H1 (cell line): ENCODE data around the gene FLVCR2. TPM values are rescaled to one million over a fixed set of nuclear protein-coding genes. Genes with fewer than 3 reads are reported as not detected.

Experiments used
- CTCF ChIA-PET: fragments of 300-600 bp; sonication (Branson Sonifier 250); formaldehyde crosslinking; loops from one replicate; lab custom pipeline; 2021; ENCODE audit not compliant: partially characterized antibody; lab: Charles Lee
- POLR2A ChIA-PET: fragments of 300-600 bp; sonication (Branson Sonifier 250); formaldehyde crosslinking; loops from one replicate; lab custom pipeline; 2021; ENCODE audit warnings: inconsistent platforms; ENCODE audit not compliant: partially characterized antibody; lab: Charles Lee
- DNase-seq, 2 experiments: peaks; one replicate each; pipeline versions ENCODE4 v3.0.0 to v3.0.0-alpha.2; 2010 to 2022; ENCODE audit warnings: low spot score in 2 of 2, low read depth in 1 of 2, mixed read lengths in 1 of 2
- FAIRE-seq: peaks from 2 replicates; lab custom pipeline; 2011; peaks lifted over from hg19 to GRCh38; lab: Jason Lieb, UNC
- H2AFZ ChIP-seq: 2 replicates; pipeline ENCODE4 v1.8.1; 2012; ENCODE audit warnings: low read length, inconsistent platforms
- H2AK5ac ChIP-seq: 2 replicates; pipeline ENCODE4 v1.6.1; 2013; ENCODE audit warnings: low read depth, low read length
- H2BK120ac ChIP-seq: replicated peaks from 2 replicates; pipeline ENCODE3; 2013; ENCODE audit warnings: low read depth, low read length, inconsistent platforms
- H2BK12ac ChIP-seq: 2 replicates; pipeline ENCODE4 v1.6.1; 2013; ENCODE audit warnings: low read depth, low read length
- H2BK15ac ChIP-seq: 2 replicates; pipeline ENCODE4 v1.6.1; 2013; ENCODE audit warnings: low read length
- H2BK20ac ChIP-seq: 2 replicates; pipeline ENCODE4 v1.6.1; 2013; ENCODE audit warnings: low read length
- H2BK5ac ChIP-seq: 2 replicates; pipeline ENCODE4 v1.6.1; 2013; ENCODE audit warnings: low read depth, low read length
- H3K14ac ChIP-seq: 2 replicates; pipeline ENCODE4 v1.6.1; 2013; ENCODE audit warnings: inconsistent platforms; ENCODE audit not compliant: insufficient read length
- H3K18ac ChIP-seq: 2 replicates; pipeline ENCODE4 v1.6.1; 2013; ENCODE audit warnings: low read length; ENCODE audit errors: extremely low read depth
- H3K23ac ChIP-seq: 2 replicates; pipeline ENCODE4 v1.6.1; 2013; ENCODE audit warnings: inconsistent platforms; ENCODE audit not compliant: insufficient read length
- H3K23me2 ChIP-seq: 2 replicates; pipeline ENCODE4 v1.6.1; 2013; ENCODE audit warnings: low read depth, low read length
- H3K27ac ChIP-seq: 2 replicates; pipeline ENCODE4 v1.6.1; 2011; ENCODE audit warnings: low read depth, low read length, inconsistent platforms
- H3K27me3 ChIP-seq, 4 experiments: replicated peaks in 1 of 4; 1 replicate in 1 of 4; 2 replicates in 3 of 4; pipeline versions ENCODE4 v1.6.1 to v1.8.1; 2011 to 2013; ENCODE audit warnings: low read length in 3 of 4, mild to moderate bottlenecking in 3 of 4, inconsistent platforms in 2 of 4, mixed read lengths in 2 of 4, moderate library complexity in 1 of 4; ENCODE audit not compliant: control insufficient read depth in 3 of 4, insufficient read depth in 3 of 4; ENCODE audit errors: extremely low read depth in 1 of 4
- H3K36me3 ChIP-seq, 4 experiments: 2 replicates each; pipeline versions ENCODE4 v1.6.1 to v1.8.1; 2011 to 2013; ENCODE audit warnings: mild to moderate bottlenecking in 4 of 4, low read length in 3 of 4, moderate library complexity in 2 of 4, control low read depth in 1 of 4, inconsistent platforms in 1 of 4; ENCODE audit not compliant: insufficient read depth in 4 of 4, control insufficient read depth in 2 of 4
- H3K4ac ChIP-seq: replicated peaks from 2 replicates; pipeline ENCODE3; 2013; ENCODE audit warnings: low read length, low read depth, mixed read lengths, inconsistent platforms; ENCODE audit not compliant: insufficient read length
- H3K4me1 ChIP-seq, 4 experiments: replicated peaks in 1 of 4; 1 replicate in 1 of 4; 2 replicates in 3 of 4; pipeline versions ENCODE4 v1.6.1 to v1.8.1; 2011 to 2013; ENCODE audit warnings: low read length in 3 of 4, inconsistent platforms in 2 of 4, mixed read lengths in 1 of 4; ENCODE audit not compliant: insufficient read depth in 4 of 4, control insufficient read depth in 3 of 4
- H3K4me2 ChIP-seq, 2 experiments: 2 replicates each; pipeline versions ENCODE4 v1.6.1 to v1.8.1; 2011 to 2013; ENCODE audit warnings: low read depth in 2 of 2, low read length in 2 of 2, control low read depth in 1 of 2, inconsistent platforms in 1 of 2, mild to moderate bottlenecking in 1 of 2; ENCODE audit not compliant: insufficient read depth in 1 of 2
- H3K4me3 ChIP-seq, 4 experiments: fragments of 200-600, 300-600 bp in 1 of 4; sonication (generic), shearing (Covaris generic), sonication (Bioruptor Twin) in 1 of 4; 2 replicates each; pipeline versions ENCODE4 v1.5.1 to v1.8.1; 2011 to 2016; ENCODE audit warnings: low read length in 4 of 4, low read depth in 3 of 4, control low read depth in 2 of 4, inconsistent platforms in 2 of 4, mild to moderate bottlenecking in 2 of 4, mixed read lengths in 1 of 4, moderate library complexity in 1 of 4; ENCODE audit not compliant: insufficient read depth in 2 of 4; ENCODE audit errors: extremely low read depth in 1 of 4
- H3K56ac ChIP-seq: replicated peaks from 2 replicates; pipeline ENCODE3; 2013; ENCODE audit warnings: low read depth, mild to moderate bottlenecking, mixed read lengths, low read length, inconsistent platforms; ENCODE audit not compliant: insufficient read length
- H3K79me1 ChIP-seq: 2 replicates; pipeline ENCODE4 v1.6.1; 2013; ENCODE audit warnings: low read depth, low read length, control low read depth
- H3K79me2 ChIP-seq, 2 experiments: 2 replicates each; pipeline versions ENCODE4 v1.6.1 to v1.8.1; 2012 to 2013; ENCODE audit warnings: low read length in 2 of 2, mild to moderate bottlenecking in 2 of 2, inconsistent platforms in 1 of 2; ENCODE audit not compliant: insufficient read depth in 2 of 2, control insufficient read depth in 1 of 2
- H3K9ac ChIP-seq, 4 experiments: replicated peaks in 1 of 4; 1 replicate in 1 of 4; 2 replicates in 3 of 4; pipeline versions ENCODE4 v1.6.1 to v1.8.1; 2011 to 2013; ENCODE audit warnings: low read depth in 3 of 4, low read length in 3 of 4, control low read depth in 2 of 4, mild to moderate bottlenecking in 2 of 4, moderate library complexity in 2 of 4, inconsistent platforms in 1 of 4; ENCODE audit errors: extremely low read depth in 1 of 4
- H3K9me3 ChIP-seq, 2 experiments: 2 replicates each; pipeline versions ENCODE4 v1.6.1 to v1.8.1; 2012 to 2013; ENCODE audit warnings: mild to moderate bottlenecking in 2 of 2, moderate library complexity in 2 of 2, control low read depth in 1 of 2, inconsistent platforms in 1 of 2, low read depth in 1 of 2, low read length in 1 of 2, mixed read lengths in 1 of 2; ENCODE audit not compliant: insufficient read depth in 2 of 2
- H4K20me1 ChIP-seq, 2 experiments: replicated peaks in 1 of 2; 2 replicates each; pipeline versions ENCODE3 to v1.8.1; 2011 to 2013; ENCODE audit warnings: inconsistent platforms in 2 of 2, low read length in 2 of 2, mild to moderate bottlenecking in 1 of 2; ENCODE audit not compliant: insufficient read depth in 2 of 2, control insufficient read depth in 1 of 2
- H4K5ac ChIP-seq: 2 replicates; pipeline ENCODE4 v1.6.1; 2013; ENCODE audit warnings: low read length, low read depth, mixed read lengths, inconsistent platforms; ENCODE audit not compliant: insufficient read length
- H4K8ac ChIP-seq: 2 replicates; pipeline ENCODE4 v1.8.0; 2013; ENCODE audit warnings: mild to moderate bottlenecking, moderate library complexity, low read length, inconsistent platforms; ENCODE audit not compliant: insufficient read depth; ENCODE audit errors: extremely low read depth
- H4K91ac ChIP-seq: replicated peaks from 2 replicates; pipeline ENCODE3; 2013; ENCODE audit warnings: low read length, mixed read lengths, inconsistent platforms; ENCODE audit not compliant: insufficient read length
- ASH2L ChIP-seq: fragments of 200-600, 300-600 bp; sonication (generic); IDR thresholded peaks from one replicate; pipeline ENCODE4 v1.7.1; 2017; ENCODE audit warnings: low read length
- BRCA1 ChIP-seq: IDR thresholded peaks from 2 replicates; pipeline ENCODE4 v1.6.1; 2012; ENCODE audit warnings: low read depth, low read length, improper control_type of control experiment
- JUN ChIP-seq: IDR thresholded peaks from 2 replicates; pipeline ENCODE4 v1.6.1; 2011; ENCODE audit warnings: low read depth, mild to moderate bottlenecking, improper control_type of control experiment, low read length
- POLR2AphosphoS5 ChIP-seq: IDR thresholded peaks from 2 replicates; pipeline ENCODE4 v1.6.1; 2011; ENCODE audit warnings: low read depth, low read length
- SIX5 ChIP-seq: IDR thresholded peaks from 2 replicates; pipeline ENCODE4 v1.6.1; 2011; ENCODE audit warnings: mild to moderate bottlenecking, low read depth, low read length
- WGBS, 2 experiments: shearing (Covaris generic) in 1 of 2; methylation state at CpG; one replicate each; pipeline versions ENCODE4 v1.1.6 to v1.1.7; 2013 to 2015; ENCODE audit warnings: low lambda C conversion rate in 2 of 2, mixed read lengths in 2 of 2, inconsistent platforms in 1 of 2, low coverage in 1 of 2, missing lambda C conversion rate in 1 of 2; ENCODE audit not compliant: insufficient replicate concordance in 2 of 2, insufficient coverage in 1 of 2, insufficient read length in 1 of 2; ENCODE audit errors: extremely low coverage in 1 of 2, missing lambda C conversion rate in 1 of 2; 5-methylcytosine and 5-hydroxymethylcytosine counted together
- polyA plus RNA-seq, 7 experiments: library from polyadenylated mRNA; depleted of rRNA in 3 of 7; stranded (reverse) in 5 of 7; unstranded in 2 of 7; fragments of >200 nt in 5 of 7; fragments of 200-250 nt in 2 of 7; gene quantifications; 1 replicate in 5 of 7; 2 replicates in 1 of 7; 4 replicates in 1 of 7; pipeline versions ENCODE4 v1.2.1 to v1.2.3, GENCODE V29; 2011 to 2013; ENCODE audit warnings: missing spikeins in 2 of 7, mixed read lengths in 2 of 7
- total RNA-seq: library from RNA; stranded (reverse); fragmentation: NEBNext Ultra II Directional; extraction: Animal tissue kit (Norgen Biotek cat#: 25700); gene quantifications from 2 replicates; pipeline ENCODE4 v1.2.1, GENCODE V29; 2021

The FLVCR2 gene
- total and polyA plus RNA-seq, 2 of the 8 experiments (the other 6 are each of a cell fraction or from before 2014, with no cell fraction given), result 7.1 to 8.2 TPM

GRCh38 chr14:75531256-75531655 is 47.2 kb upstream of the FLVCR2 start:
- Histone ChIP-seq H3K4me1 (no peaks in the 10 kb centered on the region), H3K27ac (no peak overlapping the region), H2BK12ac (no peak overlapping the region), H3K4me3 (no peak overlapping the region), H3K36me3 (no peaks in the 10 kb centered on the region), H3K9ac (no peak overlapping the region), H3K27me3 (no peaks in the 10 kb centered on the region), H2BK5ac (no peak overlapping the region), H2BK15ac (no peak overlapping the region), H3K79me1 (no peaks in the 10 kb centered on the region), H3K79me2 (no peaks in the 10 kb centered on the region), H4K20me1 (no peaks in the 10 kb centered on the region), H3K18ac (no peak overlapping the region), H3K4ac (no peak overlapping the region), H4K8ac (no peak overlapping the region), H3K23ac (no peak overlapping the region), H2BK120ac (no peak overlapping the region), H2AFZ (no peak overlapping the region), H3K9me3 (no peaks in the 10 kb centered on the region), H3K4me2 (no peak overlapping the region), H2BK20ac (no peak overlapping the region), H2AK5ac (no peak overlapping the region), H4K5ac (no peak overlapping the region), H3K14ac (no peak overlapping the region), H3K23me2 (no peaks in the 10 kb centered on the region), H4K91ac (no peak overlapping the region), H3K56ac (no peak overlapping the region)
- 98% methylated on average over 3 of the region's 3 CpGs; no CpG with 5 or more reads in 1 of the 2 experiments for WGBS, 2 experiments
- DNase-seq, result peak in 1 of 2 experiments; percentile 10
- ChIA-PET CTCF (interaction anchor here (0.8 to 2.0 kb wide), 4 partner anchors 12 to 46 kb away, joined by 3 to 7 read pairs (median 4); no protein-coding TSS in a partner anchor), POLR2A (interaction anchor here (1.8 kb wide), 1 partner anchor 29 kb away, joined by 4 read pairs; no protein-coding TSS in a partner anchor)
- no peak for FAIRE-seq
- TF ChIP-seq ASH2L (no peak), SIX5 (no peak), JUN (no peak), POLR2AphosphoS5 (no peak), BRCA1 (no peak)
